LNCaP clone FGC (cell line): ENCODE data around the gene SLC41A1.

ENCODE experiments used
- DNase-seq: peaks from one replicate; pipeline ENCODE4 v3.0.0-alpha.2; 2011; ENCODE audit warnings: low read depth
- H3K4me3 ChIP-seq: 2 replicates; pipeline ENCODE4 v1.5.1; 2011; ENCODE audit warnings: mild to moderate bottlenecking, low read depth, low read length, control low read depth
- TF ChIP-seq, protein P1 (sequence below): IDR thresholded peaks from 2 replicates; pipeline ENCODE4 v1.5.1; 2012; ENCODE audit warnings: mild to moderate bottlenecking; ENCODE audit not compliant: control insufficient read depth, insufficient read depth; ENCODE audit errors: extremely low read depth

The SLC41A1 gene

DNA sequence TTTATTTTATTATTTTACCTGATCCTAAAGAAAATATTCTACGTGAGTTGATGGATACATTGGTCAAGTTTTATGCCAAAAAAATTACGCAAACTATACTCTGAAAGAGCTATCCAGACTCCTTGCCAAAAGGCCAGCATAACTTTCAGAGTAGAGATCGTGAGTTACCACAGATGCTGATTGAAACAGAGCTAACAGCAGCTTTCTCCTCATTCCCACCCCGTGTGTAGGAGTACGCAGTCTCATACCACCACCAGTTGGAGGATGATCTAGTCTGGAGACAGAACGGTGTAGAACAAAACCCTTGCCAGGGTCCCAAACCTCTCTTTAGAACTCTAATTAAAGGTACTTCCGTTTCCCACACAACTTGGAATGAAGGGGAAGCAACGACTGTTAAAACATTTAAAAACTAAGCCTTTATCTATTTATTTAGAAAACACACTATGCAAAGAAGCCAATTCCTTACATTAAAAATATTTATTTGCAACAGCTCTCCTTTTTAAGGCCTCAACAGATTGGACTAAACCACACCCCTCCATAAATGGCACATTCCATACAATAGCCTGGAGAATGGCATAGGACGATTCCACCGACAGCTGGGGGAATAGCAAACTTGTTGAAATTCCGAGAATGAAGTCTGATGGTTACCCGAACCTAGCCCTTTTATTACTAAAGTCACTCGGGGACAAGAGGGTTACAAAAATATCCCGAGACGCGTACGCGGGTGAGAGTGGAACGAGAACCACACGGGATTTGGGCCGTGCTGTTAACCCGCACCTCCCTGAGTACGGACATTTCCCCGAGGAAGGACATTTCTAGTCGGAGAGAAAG, 64.4 kb downstream of the SLC41A1 start:
- TF ChIP-seq, protein P1, sequence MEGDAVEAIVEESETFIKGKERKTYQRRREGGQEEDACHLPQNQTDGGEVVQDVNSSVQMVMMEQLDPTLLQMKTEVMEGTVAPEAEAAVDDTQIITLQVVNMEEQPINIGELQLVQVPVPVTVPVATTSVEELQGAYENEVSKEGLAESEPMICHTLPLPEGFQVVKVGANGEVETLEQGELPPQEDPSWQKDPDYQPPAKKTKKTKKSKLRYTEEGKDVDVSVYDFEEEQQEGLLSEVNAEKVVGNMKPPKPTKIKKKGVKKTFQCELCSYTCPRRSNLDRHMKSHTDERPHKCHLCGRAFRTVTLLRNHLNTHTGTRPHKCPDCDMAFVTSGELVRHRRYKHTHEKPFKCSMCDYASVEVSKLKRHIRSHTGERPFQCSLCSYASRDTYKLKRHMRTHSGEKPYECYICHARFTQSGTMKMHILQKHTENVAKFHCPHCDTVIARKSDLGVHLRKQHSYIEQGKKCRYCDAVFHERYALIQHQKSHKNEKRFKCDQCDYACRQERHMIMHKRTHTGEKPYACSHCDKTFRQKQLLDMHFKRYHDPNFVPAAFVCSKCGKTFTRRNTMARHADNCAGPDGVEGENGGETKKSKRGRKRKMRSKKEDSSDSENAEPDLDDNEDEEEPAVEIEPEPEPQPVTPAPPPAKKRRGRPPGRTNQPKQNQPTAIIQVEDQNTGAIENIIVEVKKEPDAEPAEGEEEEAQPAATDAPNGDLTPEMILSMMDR: no peak
- peak; percentile 57 for DNase-seq
- peak overlapping the region; percentile 90 for H3K4me3 ChIP-seq

DNA sequence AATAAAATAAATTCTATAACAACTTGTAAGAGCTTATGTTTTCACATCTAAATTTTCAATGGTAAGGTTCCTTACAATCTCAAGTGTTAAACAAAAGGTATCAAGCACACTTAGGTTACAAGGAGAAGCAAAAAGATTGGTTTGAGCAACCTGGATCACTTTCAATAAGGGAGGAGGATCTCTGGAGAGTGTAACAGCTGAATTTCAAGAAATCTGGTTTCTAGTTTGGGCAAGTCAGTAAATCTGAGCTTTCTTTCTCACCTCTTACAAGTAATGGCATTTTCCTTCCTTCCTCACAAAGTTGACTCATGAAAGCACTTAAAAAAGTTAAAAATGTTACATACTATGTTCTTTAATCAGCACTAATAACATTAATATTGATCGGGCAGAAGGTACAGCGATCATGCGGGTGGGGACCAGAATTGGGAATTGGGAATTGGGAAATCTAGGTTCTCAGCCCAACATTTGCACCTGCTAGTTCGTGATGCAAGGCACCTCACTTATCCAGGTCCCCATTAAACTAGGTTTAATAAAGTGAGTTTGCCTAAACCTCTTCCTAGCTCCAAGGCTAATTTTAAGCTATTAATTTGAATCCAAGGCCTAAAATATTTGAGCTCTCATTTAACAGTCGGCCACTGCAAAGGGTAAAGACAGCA, 66.1 kb downstream of the SLC41A1 start:
- H3K4me3 ChIP-seq: peak overlapping the region; percentile 90
- no peak for DNase-seq
- TF ChIP-seq, protein P1: no peak

DNA sequence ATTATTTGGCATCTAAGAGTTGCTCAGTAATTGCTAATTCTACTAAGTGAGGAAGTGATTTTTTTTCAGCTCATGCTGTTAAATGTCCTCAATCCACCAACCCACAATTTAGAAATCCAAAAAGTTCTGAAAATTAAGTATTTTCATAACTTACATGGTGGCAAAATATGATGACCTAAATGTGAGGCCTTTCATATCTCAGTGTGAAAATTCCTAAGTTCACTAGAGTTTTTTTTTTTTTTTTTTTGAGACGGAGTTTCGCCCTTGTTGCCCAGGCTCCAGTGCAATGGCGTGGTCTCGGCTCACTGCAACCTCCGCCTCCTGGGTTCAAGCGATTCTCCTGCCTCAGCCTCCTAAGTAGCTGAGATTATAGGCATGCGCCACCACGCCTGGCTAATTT, 68.6 kb downstream of the SLC41A1 start:
- no peak overlapping the region for H3K4me3 ChIP-seq
- TF ChIP-seq, protein P1: no peak
- DNase-seq: no peak

DNA sequence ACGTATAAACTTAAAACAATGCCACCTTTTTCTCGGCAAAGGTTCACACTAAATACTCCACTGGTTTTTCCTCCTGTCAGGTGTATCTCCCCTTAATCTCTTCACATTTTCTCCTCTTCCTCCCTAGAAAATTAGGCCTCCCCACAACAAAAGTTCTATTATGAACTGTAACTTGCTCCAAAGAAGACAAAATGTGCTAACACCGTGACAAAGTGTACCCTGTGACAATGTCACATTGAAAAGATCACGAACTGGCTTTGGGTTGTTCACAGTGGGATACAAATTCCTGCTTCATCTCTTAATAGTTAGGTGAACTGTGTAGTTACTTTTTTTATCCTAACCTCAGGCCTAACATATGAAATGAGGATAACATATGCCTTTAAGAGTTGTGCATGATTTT, 69.0 kb downstream of the SLC41A1 start:
- TF ChIP-seq, protein P1: no peak
- no peak overlapping the region for H3K4me3 ChIP-seq

DNA sequence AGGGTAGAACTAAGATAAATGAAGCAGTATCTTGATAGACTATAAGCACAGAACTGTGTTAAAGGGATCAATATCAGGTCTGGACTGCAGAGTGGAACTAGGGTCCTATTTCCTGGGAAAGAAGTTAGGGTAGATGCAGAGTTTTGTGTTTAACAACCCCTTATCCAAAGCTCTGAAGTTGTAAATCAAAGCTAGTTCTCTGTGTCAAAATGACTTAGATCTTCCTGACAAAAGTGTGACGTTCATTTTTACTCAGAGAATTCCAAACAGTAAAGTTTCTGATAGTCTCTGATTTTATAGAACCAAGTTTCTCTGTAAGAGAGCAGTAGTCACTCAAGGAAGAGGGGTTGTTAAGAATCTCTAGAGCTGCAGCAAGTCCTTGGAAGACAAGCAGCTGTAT, 71.3 kb downstream of the SLC41A1 start:
- TF ChIP-seq, protein P1: no peak
- DNase-seq: no peak
- no peak overlapping the region for H3K4me3 ChIP-seq

More for the DNA sequence above, 69.0 kb downstream of the SLC41A1 start:
- DNase-seq: no peak

DNA sequence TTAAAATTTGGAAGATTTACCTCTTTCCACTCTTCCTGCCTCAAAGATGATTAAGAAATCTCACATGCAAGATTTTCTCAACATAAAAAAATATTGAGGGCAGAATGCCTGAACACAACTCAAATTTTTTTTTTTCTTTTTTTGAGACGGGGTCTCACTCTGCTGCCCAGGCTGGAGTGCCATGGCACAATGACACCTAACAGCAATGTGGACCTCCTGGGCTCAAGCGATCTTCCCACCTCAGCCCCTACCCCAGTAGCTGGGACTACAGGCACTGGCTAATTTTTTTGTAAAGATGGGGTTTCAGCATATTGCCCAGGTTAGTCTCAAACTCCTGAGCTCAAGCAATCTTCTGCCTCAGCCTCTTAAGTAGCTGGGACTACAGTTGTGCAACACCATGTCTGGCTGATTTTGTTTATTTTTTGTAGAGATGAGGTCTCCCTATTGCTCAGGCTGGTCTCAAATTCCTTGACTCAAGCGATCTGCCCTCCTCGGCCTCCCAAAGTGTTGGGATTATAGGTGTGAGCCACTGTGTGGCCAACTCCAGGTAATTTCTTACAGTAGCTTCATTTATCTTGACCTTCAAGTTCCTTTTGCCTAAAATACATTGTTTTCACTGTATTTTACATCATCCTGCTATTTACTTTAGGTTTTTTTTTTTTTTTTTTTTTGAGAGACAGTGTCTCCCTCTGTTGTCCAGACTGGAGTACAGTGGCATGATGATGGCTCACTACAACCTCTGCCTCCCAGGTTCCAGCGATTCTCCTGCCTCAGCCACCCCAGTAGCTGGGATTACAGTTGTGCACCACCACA, 73.4 kb downstream of the SLC41A1 start:
- no peak overlapping the region for H3K4me3 ChIP-seq
- no peak for DNase-seq
- TF ChIP-seq, protein P1: peak; percentile 7; the same call in 1 of the 2 replicates
